NCI-H1930 (cell line): ENCODE results near the gene NFIA.

Source experiments
- DNase-seq, 2 experiments: peaks; one replicate each; lab custom pipeline; 2025; lab: John Stamatoyannopoulos, UW

NFIA gene

GRCh38 chr1:61183471-61184039, 101.2 kb downstream of the NFIA start:
- no peak for DNase-seq

GRCh38 chr1:61184040-61184713, 101.8 kb downstream of the NFIA start:
- DNase-seq, result no peak

- no peak for DNase-seq
These were observed 102.3 kb downstream of the NFIA start for GRCh38 chr1:61184714-61185106.

GRCh38 chr1:61186753-61187152, 104.4 kb downstream of the NFIA start:
- DNase-seq, result no peak

GRCh38 chr1:61187352-61188086, 105.2 kb downstream of the NFIA start:
- no peak for DNase-seq

- DNase-seq, result no peak
These were observed 107.8 kb downstream of the NFIA start for GRCh38 chr1:61190153-61190552.

GRCh38 chr1:61190618-61191432, 108.5 kb downstream of the NFIA start:
- no peak for DNase-seq

GRCh38 chr1:61191433-61191720, 109.0 kb downstream of the NFIA start:
- DNase-seq, result no peak

GRCh38 chr1:61192663-61193330, 110.4 kb downstream of the NFIA start:
- no peak for DNase-seq

- DNase-seq, result no peak
These were observed 111.4 kb downstream of the NFIA start for GRCh38 chr1:61193808-61194207.

GRCh38 chr1:61198554-61198953, 116.2 kb downstream of the NFIA start:
- DNase-seq, result no peak

GRCh38 chr1:61201035-61201434, 118.7 kb downstream of the NFIA start:
- no peak for DNase-seq

GRCh38 chr1:61202854-61203598, 120.7 kb downstream of the NFIA start:
- no peak for DNase-seq

- DNase-seq, result no peak
These were observed 122.2 kb downstream of the NFIA start for GRCh38 chr1:61204528-61204927.

- no peak for DNase-seq
These were observed 125.1 kb downstream of the NFIA start for GRCh38 chr1:61207416-61207815.

GRCh38 chr1:61208172-61208571, 125.8 kb downstream of the NFIA start:
- DNase-seq, result no peak

- DNase-seq, result no peak
These were observed 126.5 kb downstream of the NFIA start for GRCh38 chr1:61208831-61209230.

- no peak for DNase-seq
These were observed 128.2 kb downstream of the NFIA start for GRCh38 chr1:61210435-61211154.

GRCh38 chr1:61213245-61214011, 131.1 kb downstream of the NFIA start:
- DNase-seq, result no peak

GRCh38 chr1:61215119-61215518, 132.8 kb downstream of the NFIA start:
- DNase-seq, result no peak
